Coronary artery (tissue), 2 donors: ENCODE data around the gene ANKRD31.
"Not testable (repeated sequence)": the region's sequence is repeated elsewhere in the genome, so short reads cannot be mapped to it uniquely, and the experiment has no call there.

Source experiments
- DNase-seq: peaks from one replicate; pipeline ENCODE4 v3.0.0-alpha.2; 2017; ENCODE audit warnings: low spot score
- H3K27ac ChIP-seq, 2 donors: fragments of 200-600 bp; sonication (generic); one replicate each; pipeline ENCODE4 v1.5.1; 2016 to 2019
- H3K4me3 ChIP-seq: fragments of 200-600 bp; sonication (generic); 2 replicates; pipeline ENCODE4 v1.5.1; 2016; ENCODE audit warnings: mild to moderate bottlenecking, moderate library complexity
- TF ChIP-seq, protein P1 (sequence below): fragments of 200-600 bp; sonication (generic); IDR thresholded peaks from one replicate; pipeline ENCODE4 v1.5.1; 2019; ENCODE audit warnings: antibody characterized with exemption

ANKRD31 gene

DNA sequence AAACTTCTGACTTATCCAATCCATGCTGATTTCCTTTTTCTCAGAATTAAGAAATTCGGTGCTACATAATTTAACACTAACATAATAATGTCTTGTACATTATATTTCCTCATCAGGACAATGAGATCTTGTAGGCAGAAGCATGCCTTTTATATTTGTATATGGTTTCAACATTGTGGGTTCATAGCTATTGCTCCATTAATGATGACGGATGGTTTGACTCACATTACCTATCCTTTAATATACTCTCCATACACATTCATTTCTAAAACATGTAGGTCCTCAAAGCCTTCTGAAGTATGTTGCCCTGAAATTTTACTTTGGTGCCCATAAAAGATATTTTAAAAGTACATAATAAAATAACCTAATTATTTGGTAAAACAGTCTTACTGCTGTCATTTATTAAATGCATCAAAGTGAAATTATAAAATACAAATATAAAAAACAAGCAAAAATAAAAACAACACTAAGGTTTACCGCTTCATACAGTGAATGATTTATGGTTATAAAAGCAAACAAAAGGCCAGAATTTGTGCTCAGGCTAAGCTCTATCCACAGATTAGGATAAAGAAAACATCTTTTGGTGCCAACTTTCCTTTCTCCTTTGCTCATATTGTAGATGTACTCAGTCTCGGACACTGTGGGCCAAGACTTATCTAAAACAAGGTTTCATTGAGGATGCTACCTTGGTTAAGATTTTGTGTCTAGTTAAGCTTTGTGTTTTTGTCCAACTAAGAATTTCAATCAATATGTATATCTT is 123.1 kb downstream of the ANKRD31 start:
- DNase-seq, result no peak
- no peak overlapping the region for H3K4me3 ChIP-seq
- no peak overlapping the region for H3K27ac ChIP-seq
- TF ChIP-seq, protein P1, sequence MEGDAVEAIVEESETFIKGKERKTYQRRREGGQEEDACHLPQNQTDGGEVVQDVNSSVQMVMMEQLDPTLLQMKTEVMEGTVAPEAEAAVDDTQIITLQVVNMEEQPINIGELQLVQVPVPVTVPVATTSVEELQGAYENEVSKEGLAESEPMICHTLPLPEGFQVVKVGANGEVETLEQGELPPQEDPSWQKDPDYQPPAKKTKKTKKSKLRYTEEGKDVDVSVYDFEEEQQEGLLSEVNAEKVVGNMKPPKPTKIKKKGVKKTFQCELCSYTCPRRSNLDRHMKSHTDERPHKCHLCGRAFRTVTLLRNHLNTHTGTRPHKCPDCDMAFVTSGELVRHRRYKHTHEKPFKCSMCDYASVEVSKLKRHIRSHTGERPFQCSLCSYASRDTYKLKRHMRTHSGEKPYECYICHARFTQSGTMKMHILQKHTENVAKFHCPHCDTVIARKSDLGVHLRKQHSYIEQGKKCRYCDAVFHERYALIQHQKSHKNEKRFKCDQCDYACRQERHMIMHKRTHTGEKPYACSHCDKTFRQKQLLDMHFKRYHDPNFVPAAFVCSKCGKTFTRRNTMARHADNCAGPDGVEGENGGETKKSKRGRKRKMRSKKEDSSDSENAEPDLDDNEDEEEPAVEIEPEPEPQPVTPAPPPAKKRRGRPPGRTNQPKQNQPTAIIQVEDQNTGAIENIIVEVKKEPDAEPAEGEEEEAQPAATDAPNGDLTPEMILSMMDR, result no peak

DNA sequence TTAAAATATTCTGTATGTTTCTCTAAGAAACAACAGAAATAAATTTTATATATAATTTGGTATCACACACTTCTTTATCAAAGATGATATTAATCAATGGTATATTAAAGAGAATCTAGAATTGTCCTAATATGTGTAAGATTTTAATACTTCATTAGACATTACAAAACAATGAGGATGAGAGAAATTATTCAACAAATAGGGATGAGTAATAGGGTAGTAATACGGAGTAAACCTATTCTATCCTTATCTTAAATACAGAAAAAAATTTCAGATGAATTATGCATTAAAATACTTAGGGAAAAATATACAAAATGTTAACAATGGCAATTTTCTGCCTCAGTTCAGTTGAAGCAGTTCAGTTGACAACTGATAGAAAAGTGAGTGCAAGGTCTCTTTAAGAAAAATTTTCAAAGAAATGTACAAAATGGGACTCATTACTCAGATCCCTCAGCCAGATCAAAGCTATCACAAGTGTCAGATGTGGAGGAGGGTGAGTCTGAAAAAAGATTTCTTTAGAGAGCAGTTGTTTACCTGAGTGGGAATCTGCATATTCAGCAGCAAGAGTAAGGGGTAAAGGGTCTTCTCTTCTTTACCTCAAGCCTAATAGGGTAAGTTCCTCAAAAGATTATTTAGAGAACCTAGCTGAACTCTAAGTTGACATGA is 127.6 kb downstream of the ANKRD31 start:
- no peak for DNase-seq
- TF ChIP-seq, protein P1, result no peak
- Histone ChIP-seq H3K27ac (no peak overlapping the region), H3K4me3 (no peak overlapping the region)

DNA sequence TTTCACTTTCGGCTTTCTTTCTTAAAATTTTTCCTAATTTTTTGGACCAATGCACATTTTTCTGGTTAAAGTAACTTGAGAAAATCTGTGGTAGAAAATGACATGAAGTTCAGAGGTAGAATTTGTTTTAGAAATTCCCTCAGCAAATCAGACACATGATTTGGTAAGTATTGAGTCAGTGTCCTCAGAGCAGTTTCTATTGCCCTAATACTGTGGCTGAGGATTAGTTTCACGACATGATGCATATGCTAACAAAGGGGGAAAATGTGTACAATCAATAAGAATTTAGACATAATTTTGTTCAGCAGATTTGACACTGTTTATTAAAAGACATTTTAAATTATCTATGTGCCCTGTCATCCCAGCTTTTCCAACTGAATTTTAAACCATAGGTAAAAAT is 128.2 kb downstream of the ANKRD31 start:
- no peak overlapping the region for H3K27ac ChIP-seq
- no peak for DNase-seq
- no peak overlapping the region for H3K4me3 ChIP-seq
- TF ChIP-seq, protein P1, result no peak

DNA sequence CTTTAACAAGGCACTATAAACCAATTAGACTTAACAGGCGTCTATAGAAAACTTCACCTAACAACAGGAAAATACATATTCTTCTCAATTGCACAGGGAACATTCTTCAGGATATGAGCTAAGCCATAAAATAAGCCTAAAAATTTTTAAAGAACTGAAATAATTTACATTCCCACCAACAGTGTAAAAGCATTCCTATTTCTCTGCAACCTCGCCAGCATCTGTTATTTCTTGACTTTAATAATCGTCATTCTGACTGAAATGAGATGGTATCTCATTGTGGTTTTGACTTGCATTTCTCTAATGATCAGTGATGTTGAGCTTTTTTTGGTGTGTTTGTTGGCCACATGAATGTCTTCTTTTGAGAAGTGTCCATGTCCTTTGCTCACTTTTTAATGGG is 140.7 kb downstream of the ANKRD31 start:
- H3K27ac ChIP-seq, H3K4me3 ChIP-seq, DNase-seq: not testable (repeated sequence)

DNA sequence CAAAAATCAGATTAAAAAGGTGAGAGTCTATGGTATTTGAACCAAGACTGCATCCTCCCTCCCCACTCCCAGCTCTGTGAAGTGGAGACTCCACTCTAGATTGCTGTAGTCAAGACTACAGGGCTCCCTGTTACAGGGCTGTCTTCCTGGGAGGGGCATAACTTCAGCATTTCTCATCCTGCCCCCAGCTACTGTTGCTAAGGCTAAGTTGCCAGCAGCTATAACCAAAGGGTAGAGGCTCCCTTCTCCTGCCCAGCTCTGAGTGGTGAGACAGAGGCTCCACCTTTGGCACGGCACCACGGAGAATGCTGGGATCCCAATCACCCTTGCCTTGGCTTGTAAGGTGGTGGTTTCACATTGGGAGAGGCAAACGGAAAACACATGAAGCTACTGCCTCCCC is 145.1 kb downstream of the ANKRD31 start:
- TF ChIP-seq, protein P1, result no peak
- no peak for DNase-seq
- Histone ChIP-seq H3K27ac (no peak overlapping the region), H3K4me3 (no peak overlapping the region)

DNA sequence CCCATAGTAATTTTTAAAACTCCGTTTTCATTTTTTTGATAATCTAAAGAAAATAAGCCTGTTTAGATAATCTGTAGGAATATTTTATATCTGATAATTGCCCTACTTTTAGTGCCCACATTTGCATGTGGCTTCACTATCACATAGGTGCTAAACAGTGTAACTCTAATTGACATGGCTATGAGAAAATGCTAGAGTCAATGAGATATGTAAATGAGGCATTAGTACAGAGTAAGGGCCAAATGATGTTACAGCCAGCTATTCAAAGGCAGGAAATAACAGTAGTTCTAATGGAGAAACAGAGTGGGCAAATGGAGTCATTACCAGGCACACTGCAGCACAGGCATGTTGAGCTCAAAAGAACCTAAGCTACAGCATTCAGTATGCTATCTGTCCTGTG is 147.0 kb downstream of the ANKRD31 start:
- TF ChIP-seq, protein P1, result no peak
- no peak for DNase-seq
- H3K4me3 ChIP-seq, result no peak overlapping the region
- no peak overlapping the region for H3K27ac ChIP-seq

DNA sequence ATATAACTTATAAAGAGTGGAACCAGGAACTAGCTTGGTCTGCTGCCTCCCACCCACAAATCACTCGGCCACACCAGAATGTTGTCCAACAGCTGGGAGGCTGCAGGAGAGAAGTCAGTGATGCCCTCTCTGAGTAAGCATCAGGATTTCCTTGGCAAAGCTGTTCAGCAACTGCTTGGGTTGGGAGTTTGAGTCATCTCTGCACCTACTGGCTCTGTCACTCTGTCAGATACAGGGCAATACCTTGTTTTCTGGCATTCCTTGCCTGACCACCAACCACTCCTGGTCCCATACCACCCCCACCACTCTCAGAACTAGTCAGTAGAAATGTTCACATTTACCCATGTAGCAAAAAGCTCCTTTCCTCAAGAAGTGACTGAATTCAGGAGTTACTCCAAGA is 147.5 kb downstream of the ANKRD31 start:
- Histone ChIP-seq H3K4me3 (no peak overlapping the region), H3K27ac (no peak overlapping the region)
- TF ChIP-seq, protein P1, result no peak
- no peak for DNase-seq
